Cardiac muscle cell (in vitro differentiated cells and primary cell): Measurements from ENCODE around the gene NADK. TPM values are rescaled to one million over a fixed set of nuclear protein-coding genes. Genes with fewer than 3 reads are reported as not detected.

Experiments used
- DNase-seq, 2 donors: peaks; one replicate each; pipeline versions ENCODE4 v3.0.0 to v3.0.0-alpha.2; 2010 to 2017; ENCODE audit warnings: low read depth in 1 of 2, low spot score in 1 of 2
- H3K27ac ChIP-seq: fragments of 200-600 bp; sonication (generic); 2 replicates; pipeline ENCODE4 v1.5.1; 2016
- H3K27me3 ChIP-seq: fragments of 200-600 bp; sonication (generic); 2 replicates; pipeline ENCODE4 v1.6.0; 2016; ENCODE audit warnings: control low read depth
- H3K36me3 ChIP-seq: fragments of 200-600 bp; sonication (generic); 2 replicates; pipeline ENCODE4 v1.5.1; 2016; ENCODE audit warnings: control low read depth
- H3K4me1 ChIP-seq: fragments of 200-600 bp; sonication (generic); 2 replicates; pipeline ENCODE4 v1.8.1; 2017; ENCODE audit warnings: low read depth, mild to moderate bottlenecking, mixed run types
- H3K4me3 ChIP-seq: fragments of 200-600 bp; sonication (generic); 2 replicates; pipeline ENCODE4 v1.5.1; 2016; ENCODE audit warnings: mild to moderate bottlenecking
- H3K9me3 ChIP-seq: fragments of 200-600 bp; sonication (generic); 2 replicates; pipeline ENCODE4 v1.5.1; 2017; ENCODE audit warnings: low read depth, mild to moderate bottlenecking, control low read depth
- CTCF ChIP-seq: IDR thresholded peaks from 2 replicates; pipeline ENCODE4 v1.5.1; 2012; ENCODE audit warnings: low read depth, mild to moderate bottlenecking, low read length
- polyA plus RNA-seq: library from polyadenylated mRNA; unstranded; fragments of >200 nt; fragmentation: Nextera tagmentation; extraction: Ambion mirVana; gene quantifications from 2 replicates; pipeline ENCODE4 v1.2.1, GENCODE V29; 2016
- total RNA-seq: library from RNA; depleted of rRNA; stranded (reverse); fragments of >200 nt; gene quantifications from 2 replicates; pipeline ENCODE4 v1.2.3, GENCODE V29; 2016

NADK gene
- total and polyA plus RNA-seq, 2 experiments from 2014 or later: 42.7 to 71.2 TPM

DNA sequence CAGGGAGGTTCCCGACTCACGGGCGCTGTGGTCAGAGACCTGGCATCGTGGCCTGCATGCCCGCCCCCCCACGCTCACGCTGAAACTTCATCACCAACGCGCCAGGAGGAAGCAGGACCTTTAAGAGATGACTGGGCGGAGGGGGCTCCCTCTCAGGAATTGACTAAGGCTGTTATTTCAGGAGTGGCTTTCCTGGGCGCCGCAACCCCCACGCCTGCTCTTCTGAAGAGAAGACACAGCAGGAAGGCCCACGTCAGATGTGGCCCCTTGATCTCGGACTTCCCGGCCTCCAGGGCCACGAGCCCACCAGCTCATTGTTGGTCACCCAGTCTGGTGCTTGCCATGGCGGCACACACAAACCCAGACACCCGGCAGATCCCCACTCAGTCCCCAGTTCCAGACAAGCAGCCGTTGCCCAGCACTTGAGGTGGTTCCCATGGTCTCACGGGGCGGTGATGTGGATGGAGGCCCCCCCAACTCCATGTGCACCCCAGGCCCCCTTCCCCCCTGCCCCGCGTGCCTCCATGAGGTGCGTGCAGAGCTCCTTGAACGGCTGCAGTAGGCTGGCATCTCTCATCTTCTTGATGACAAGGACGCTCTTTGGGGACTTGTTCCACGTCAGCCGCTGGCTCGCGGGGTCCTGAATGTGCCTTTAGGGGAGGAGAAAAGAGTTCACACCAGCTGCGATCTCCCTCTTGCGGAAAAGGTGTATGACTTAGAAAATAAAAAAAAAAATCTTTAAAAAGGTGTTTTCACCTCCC, 21.4 kb downstream of the NADK start:
- Histone ChIP-seq H3K4me3 (no peak overlapping the region), H3K27me3 (no peaks in the 10 kb centered on the region), H3K36me3 (peaks cover 21% of the 10 kb centered on the region), H3K27ac (no peak overlapping the region), H3K4me1 (no peaks in the 10 kb centered on the region), H3K9me3 (no peaks in the 10 kb centered on the region)
- DNase-seq: no peak
- TF ChIP-seq CTCF: no peak

- no peaks in the 10 kb centered on the region for H3K4me1 ChIP-seq
- peaks cover 14% of the 10 kb centered on the region for H3K36me3 ChIP-seq
- DNase-seq: no peak
Observed at GRCh38 chr1:1755852-1756251, 22.4 kb downstream of the NADK start.

DNA sequence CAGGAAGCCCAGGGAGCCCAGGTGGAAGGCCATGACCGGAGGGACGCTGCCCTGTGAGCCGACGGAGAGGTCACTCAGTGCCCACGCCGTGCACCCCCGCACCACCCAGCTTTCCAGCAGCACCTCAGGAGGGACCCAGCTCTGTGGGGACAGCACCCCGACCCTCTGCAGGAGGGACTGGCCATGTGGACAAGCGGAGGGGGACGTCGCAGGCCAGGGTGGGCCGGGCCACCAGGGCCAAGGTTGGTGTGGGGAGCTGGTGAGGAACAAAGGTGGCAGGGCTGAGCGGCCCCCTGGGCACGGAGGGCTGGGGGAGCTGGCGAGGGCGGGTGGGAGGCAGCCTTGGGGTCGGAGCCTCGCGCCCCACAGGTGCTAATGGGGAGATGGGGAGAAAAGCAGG, 22.8 kb downstream of the NADK start:
- TF ChIP-seq CTCF: no peak
- Histone ChIP-seq H3K36me3 (peaks cover 12% of the 10 kb centered on the region), H3K27me3 (no peaks in the 10 kb centered on the region), H3K27ac (no peak overlapping the region), H3K4me1 (no peaks in the 10 kb centered on the region), H3K4me3 (no peak overlapping the region), H3K9me3 (no peaks in the 10 kb centered on the region)
- DNase-seq: no peak

More at GRCh38 chr1:1755852-1756251, 22.4 kb downstream of the NADK start:
- H3K9me3 ChIP-seq: no peaks in the 10 kb centered on the region
- H3K27ac ChIP-seq: no peak overlapping the region
- no peaks in the 10 kb centered on the region for H3K27me3 ChIP-seq
- H3K4me3 ChIP-seq: no peak overlapping the region
- TF ChIP-seq CTCF: no peak

GRCh38 chr1:1754051-1754815, 24.0 kb downstream of the NADK start:
- no peaks in the 10 kb centered on the region for H3K4me1 ChIP-seq
- no peaks in the 10 kb centered on the region for H3K27me3 ChIP-seq
- H3K9me3 ChIP-seq: no peaks in the 10 kb centered on the region
- TF ChIP-seq CTCF: no peak
- peaks cover 12% of the 10 kb centered on the region for H3K36me3 ChIP-seq
- H3K4me3 ChIP-seq: no peak overlapping the region
- no peak for DNase-seq
- no peak overlapping the region for H3K27ac ChIP-seq

GRCh38 chr1:1753607-1754005, 24.7 kb downstream of the NADK start:
- peaks cover 12% of the 10 kb centered on the region for H3K36me3 ChIP-seq
- H3K4me1 ChIP-seq: no peaks in the 10 kb centered on the region
- no peak overlapping the region for H3K4me3 ChIP-seq
- H3K9me3 ChIP-seq: no peaks in the 10 kb centered on the region
- no peak for TF ChIP-seq CTCF
- no peak for DNase-seq
- H3K27ac ChIP-seq: no peak overlapping the region
- H3K27me3 ChIP-seq: no peaks in the 10 kb centered on the region
